Measurements from ENCODE around the gene ID3. TPM values are rescaled to one million over a fixed set of nuclear protein-coding genes. Genes with fewer than 3 reads are reported as not detected.

ID3 gene
- total RNA-seq, 1 experiment from 2014 or later, result 119 TPM

- Histone ChIP-seq H3K9me3 (ENCODE audit: control insufficient read depth, low read depth, low read length) (no peaks in the 10 kb centered on the region), H2BK5ac (ENCODE audit: insufficient read length, low read length) (no peak overlapping the region), H2BK12ac (ENCODE audit: insufficient read length, low read depth, low read length) (no peak overlapping the region), H3K23ac (ENCODE audit: insufficient read length, low read depth, low read length) (no peak overlapping the region), H2AFZ (ENCODE audit: low read length) (no peak overlapping the region), H3K18ac (ENCODE audit: insufficient read length, low read depth, low read length) (no peak overlapping the region), H3K23me2 (ENCODE audit: insufficient read length, low read depth, low read length, poor library complexity, severe bottlenecking) (no peaks in the 10 kb centered on the region), H4K8ac (replicated peaks; ENCODE audit: insufficient read length, low read depth, low read length) (no peak overlapping the region), H3K79me2 (ENCODE audit: insufficient read depth, low read length) (no peaks in the 10 kb centered on the region), H3K4me2 (ENCODE audit: insufficient read depth, insufficient read length, low read length) (no peak overlapping the region), H3K56ac (ENCODE audit: insufficient read length, low read depth, low read length) (no peak overlapping the region), H2BK15ac (ENCODE audit: low read depth, low read length) (no peak overlapping the region), H4K20me1 (ENCODE audit: control insufficient read depth, insufficient read depth, insufficient read length) (no peaks in the 10 kb centered on the region), H2BK120ac (ENCODE audit: low read depth, low read length, poor library complexity, severe bottlenecking) (no peak overlapping the region), H3K4me1 (ENCODE audit: insufficient read depth, low read length) (peaks cover 2% of the 10 kb centered on the region; the same call in 1 of the 2 replicates), H3K9ac (ENCODE audit: extremely low read depth, insufficient read length, low read length) (no peak overlapping the region), H3K27me3 (ENCODE audit: insufficient read depth, low read length) (no peaks in the 10 kb centered on the region), H3K79me1 (ENCODE audit: insufficient read depth, low read depth, low read length, poor library complexity, severe bottlenecking) (no peaks in the 10 kb centered on the region), H2BK20ac (ENCODE audit: low read depth, low read length, poor library complexity, severe bottlenecking) (no peak overlapping the region), H4K5ac (ENCODE audit: insufficient read length, low read depth, low read length) (no peak overlapping the region), H3K14ac (ENCODE audit: insufficient read depth, low read length) (no peak overlapping the region), H3K4ac (ENCODE audit: low read depth, low read length) (no peak overlapping the region), H3K27ac (ENCODE audit: insufficient read length, low read depth, low read length) (no peak overlapping the region), H3T11ph (ENCODE audit: low read length) (no peak overlapping the region), H4K91ac (ENCODE audit: insufficient read length, low read depth, low read length) (no peak overlapping the region), H2AK5ac (ENCODE audit: insufficient read length, low read length) (no peak overlapping the region)
- peaks cover 0 to 7% (median 2%) of the 10 kb centered on the region in 3 experiments; a peak in 4 of 7 replicates for H3K36me3 Mint-ChIP-seq (ENCODE audit: insufficient read depth in 1 of 3, low read depth in 3 of 3)
- no CpG with 5 or more reads among the region's 2 CpGs for WGBS (ENCODE audit: extremely low coverage, insufficient read length, low lambda C conversion rate)
- no peak overlapping the region for H3K4me3 Mint-ChIP-seq
- no peak for DNase-seq
- H3K4me1 Mint-ChIP-seq, result peaks cover 31 to 34% of the 10 kb centered on the region in 2 experiments
- no peak for TF ChIP-seq CTCF (conservative IDR thresholded peaks at IDR 0.05)
- H3K27me3 Mint-ChIP-seq (ENCODE audit: low read depth), result peaks cover 9% of the 10 kb centered on the region
- H3K9me3 Mint-ChIP-seq, result peaks cover 3 to 6% of the 10 kb centered on the region in 2 experiments; a peak in 4 of 5 replicates
- H3K27ac Mint-ChIP-seq, result no peak overlapping the region; a peak in 1 of 7 replicates
These were observed 15.0 kb upstream of the ID3 start for GRCh38 chr1:23574265-23574754.
